ENCODE measurements around the gene LIMA1. TPM values are rescaled to one million over a fixed set of nuclear protein-coding genes. Genes with fewer than 3 reads are reported as not detected.
A peak's percentile ranks its signal among the peaks of the same experiment; 100 is the strongest.

The LIMA1 gene
- total RNA-seq, 1 donor from 2014 or later: 98.2 TPM

DNA sequence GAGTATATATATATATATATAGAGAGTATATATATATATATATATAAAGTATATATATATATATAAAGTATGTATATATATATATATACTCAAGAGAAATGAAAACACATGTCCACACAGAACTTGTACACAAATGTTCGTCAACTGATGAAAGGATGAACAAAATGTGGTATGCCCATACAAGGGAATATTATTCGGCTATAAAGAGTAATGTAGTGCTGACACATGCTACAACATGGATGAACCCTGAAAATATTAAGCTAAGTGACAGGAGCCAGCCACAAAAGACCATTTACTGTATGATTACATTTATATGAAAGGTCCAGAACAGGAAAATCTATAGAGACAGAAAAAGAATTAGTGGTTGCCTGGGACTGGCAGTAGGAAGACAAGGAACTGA, 19.5 kb downstream of the LIMA1 start:
- FAIRE-seq: no peak
- DNase-seq (ENCODE audit: low read depth): no peak
- TF ChIP-seq, protein P1, sequence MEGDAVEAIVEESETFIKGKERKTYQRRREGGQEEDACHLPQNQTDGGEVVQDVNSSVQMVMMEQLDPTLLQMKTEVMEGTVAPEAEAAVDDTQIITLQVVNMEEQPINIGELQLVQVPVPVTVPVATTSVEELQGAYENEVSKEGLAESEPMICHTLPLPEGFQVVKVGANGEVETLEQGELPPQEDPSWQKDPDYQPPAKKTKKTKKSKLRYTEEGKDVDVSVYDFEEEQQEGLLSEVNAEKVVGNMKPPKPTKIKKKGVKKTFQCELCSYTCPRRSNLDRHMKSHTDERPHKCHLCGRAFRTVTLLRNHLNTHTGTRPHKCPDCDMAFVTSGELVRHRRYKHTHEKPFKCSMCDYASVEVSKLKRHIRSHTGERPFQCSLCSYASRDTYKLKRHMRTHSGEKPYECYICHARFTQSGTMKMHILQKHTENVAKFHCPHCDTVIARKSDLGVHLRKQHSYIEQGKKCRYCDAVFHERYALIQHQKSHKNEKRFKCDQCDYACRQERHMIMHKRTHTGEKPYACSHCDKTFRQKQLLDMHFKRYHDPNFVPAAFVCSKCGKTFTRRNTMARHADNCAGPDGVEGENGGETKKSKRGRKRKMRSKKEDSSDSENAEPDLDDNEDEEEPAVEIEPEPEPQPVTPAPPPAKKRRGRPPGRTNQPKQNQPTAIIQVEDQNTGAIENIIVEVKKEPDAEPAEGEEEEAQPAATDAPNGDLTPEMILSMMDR (IDR thresholded peaks at IDR 0.05; ENCODE audit: insufficient read depth, low read length, severe bottlenecking): no peak
- no peaks in the 10 kb centered on the region for H3K27me3 ChIP-seq (ENCODE audit: control insufficient read depth, insufficient read depth, low read length)
- H3K4me3 ChIP-seq (ENCODE audit: low read depth, low read length): no peak overlapping the region
- H3K36me3 ChIP-seq (ENCODE audit: control insufficient read depth, insufficient read depth, low read length): no peaks in the 10 kb centered on the region

- peak; percentile 44 for DNase-seq (ENCODE audit: low read depth)
- TF ChIP-seq, protein P1 (IDR thresholded peaks at IDR 0.05; ENCODE audit: insufficient read depth, low read length, severe bottlenecking): no peak
- Histone ChIP-seq H3K27me3 (ENCODE audit: control insufficient read depth, insufficient read depth, low read length) (no peaks in the 10 kb centered on the region), H3K36me3 (ENCODE audit: control insufficient read depth, insufficient read depth, low read length) (no peaks in the 10 kb centered on the region), H3K4me3 (ENCODE audit: low read depth, low read length) (no peak overlapping the region)
- no peak for FAIRE-seq
Measured at GRCh38 chr12:50261654-50262053, 21.7 kb downstream of the LIMA1 start.

DNA sequence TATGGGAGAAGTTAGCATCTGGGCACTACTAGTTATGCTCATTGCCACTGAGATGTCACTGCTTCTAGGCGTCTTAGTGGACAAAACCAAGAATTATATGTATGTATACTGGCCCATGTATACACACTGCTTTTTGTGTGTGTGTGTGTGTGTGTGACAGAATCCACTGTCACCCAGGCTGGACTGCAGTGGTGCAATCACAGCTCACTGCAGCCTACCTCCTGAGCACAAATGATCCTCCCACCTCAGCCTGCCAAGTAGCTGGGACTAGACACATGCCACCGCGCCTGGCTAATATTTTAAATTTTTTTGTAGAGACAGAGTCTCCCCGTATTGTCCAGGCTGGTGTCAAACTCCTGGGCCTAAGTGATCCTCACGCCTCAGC, 25.2 kb downstream of the LIMA1 start:
- no peaks in the 10 kb centered on the region for H3K27me3 ChIP-seq (ENCODE audit: control insufficient read depth, insufficient read depth, low read length)
- DNase-seq (ENCODE audit: low read depth) (peak; percentile 34), FAIRE-seq (no peak)
- no peak overlapping the region for H3K4me3 ChIP-seq (ENCODE audit: low read depth, low read length)
- TF ChIP-seq, protein P1 (IDR thresholded peaks at IDR 0.05; ENCODE audit: insufficient read depth, low read length, severe bottlenecking): no peak
- H3K36me3 ChIP-seq (ENCODE audit: control insufficient read depth, insufficient read depth, low read length): no peaks in the 10 kb centered on the region

GRCh38 chr12:50257236-50258166, 25.8 kb downstream of the LIMA1 start:
- H3K36me3 ChIP-seq (ENCODE audit: control insufficient read depth, insufficient read depth, low read length): no peaks in the 10 kb centered on the region
- peak; percentile 80 for DNase-seq (ENCODE audit: low read depth)
- H3K27me3 ChIP-seq (ENCODE audit: control insufficient read depth, insufficient read depth, low read length): no peaks in the 10 kb centered on the region
- H3K4me3 ChIP-seq (ENCODE audit: low read depth, low read length): no peak overlapping the region
- TF ChIP-seq, protein P1 (IDR thresholded peaks at IDR 0.05; ENCODE audit: insufficient read depth, low read length, severe bottlenecking): no peak
- FAIRE-seq: no peak

DNA sequence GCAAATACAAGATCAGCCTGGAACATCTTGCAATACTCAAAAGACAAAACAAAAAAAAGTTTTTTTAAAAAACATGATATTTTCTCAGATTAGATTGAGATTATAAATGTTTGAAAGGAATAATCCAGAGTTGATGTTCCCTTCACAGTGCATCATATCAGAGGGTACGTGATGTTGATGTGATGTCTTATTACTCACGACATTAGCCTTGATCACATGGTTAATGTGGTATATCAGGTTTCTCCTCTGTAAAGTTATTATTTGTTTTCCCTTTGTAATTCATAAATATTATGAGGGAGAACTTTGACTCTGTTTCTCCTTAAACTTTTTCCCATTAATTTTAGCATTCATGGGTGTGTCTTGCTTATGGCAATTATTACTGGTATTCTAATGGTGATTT, 26.6 kb downstream of the LIMA1 start:
- no peak overlapping the region for H3K4me3 ChIP-seq (ENCODE audit: low read depth, low read length)
- no peaks in the 10 kb centered on the region for H3K36me3 ChIP-seq (ENCODE audit: control insufficient read depth, insufficient read depth, low read length)

More for the DNA sequence above, 26.6 kb downstream of the LIMA1 start:
- TF ChIP-seq, protein P1 (IDR thresholded peaks at IDR 0.05; ENCODE audit: insufficient read depth, low read length, severe bottlenecking): no peak
- no peaks in the 10 kb centered on the region for H3K27me3 ChIP-seq (ENCODE audit: control insufficient read depth, insufficient read depth, low read length)
- no peak for FAIRE-seq
- DNase-seq (ENCODE audit: low read depth): peak; percentile 81

All from bronchial epithelial cell (primary cell).